Stimulated activated memory B cell treated with anti-CD40 and anti-IgM and Interleukin-4, amounts not matched to agents 10 μg/mL and 1 μg/mL and 100 μg/mL, for 72 hours (primary cell): ENCODE results near the gene UGT8.

Experiments
- ATAC-seq: fragments of 150-1000 bp; cut with Tn5 transposase; 2 replicates; pipeline ENCODE4 v1.10.0; 2021
- H3K27ac Mint-ChIP-seq: one replicate; pipeline ENCODE4 v1.8.0; 2022; ENCODE audit warnings: mild to moderate bottlenecking, mixed read lengths
- H3K27me3 Mint-ChIP-seq: one replicate; pipeline ENCODE4 v1.8.0; 2022; ENCODE audit warnings: mixed read lengths
- H3K36me3 Mint-ChIP-seq: one replicate; pipeline ENCODE4 v1.8.0; 2022; ENCODE audit warnings: mixed read lengths
- H3K4me1 Mint-ChIP-seq: one replicate; pipeline ENCODE4 v1.8.0; 2022; ENCODE audit warnings: mixed read lengths
- H3K4me3 Mint-ChIP-seq: one replicate; pipeline ENCODE4 v1.8.0; 2022; ENCODE audit warnings: mild to moderate bottlenecking, moderate library complexity, mixed read lengths
- H3K9me3 Mint-ChIP-seq: one replicate; pipeline ENCODE4 v1.8.0; 2022; ENCODE audit warnings: mixed read lengths

The UGT8 gene

DNA sequence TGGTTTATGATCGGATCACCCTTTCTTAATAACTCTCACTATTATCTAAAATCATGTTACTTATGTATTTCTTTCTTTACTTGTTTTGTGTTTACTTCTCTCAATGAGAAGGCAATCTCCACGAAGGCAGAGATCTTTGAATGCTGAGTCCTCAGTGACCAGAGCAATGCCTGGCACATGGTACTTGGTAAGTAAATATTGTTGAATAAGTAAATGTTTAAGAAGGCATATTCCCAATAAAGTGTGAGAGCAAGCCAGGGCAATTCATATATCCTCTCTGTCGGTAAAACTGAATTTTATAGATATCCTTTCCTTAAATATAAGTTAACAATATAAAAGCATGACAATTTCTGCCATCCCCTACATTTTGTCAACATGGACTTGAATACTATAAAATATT lies 94.4 kb downstream of the UGT8 start:
- Mint-ChIP-seq H3K4me1 (peaks cover 26% of the 10 kb centered on the region), H3K4me3 (no peak overlapping the region), H3K36me3 (peaks cover 7% of the 10 kb centered on the region), H3K9me3 (no peaks in the 10 kb centered on the region), H3K27me3 (no peaks in the 10 kb centered on the region), H3K27ac (peak overlapping the region; percentile 9)
- no peak for ATAC-seq

DNA sequence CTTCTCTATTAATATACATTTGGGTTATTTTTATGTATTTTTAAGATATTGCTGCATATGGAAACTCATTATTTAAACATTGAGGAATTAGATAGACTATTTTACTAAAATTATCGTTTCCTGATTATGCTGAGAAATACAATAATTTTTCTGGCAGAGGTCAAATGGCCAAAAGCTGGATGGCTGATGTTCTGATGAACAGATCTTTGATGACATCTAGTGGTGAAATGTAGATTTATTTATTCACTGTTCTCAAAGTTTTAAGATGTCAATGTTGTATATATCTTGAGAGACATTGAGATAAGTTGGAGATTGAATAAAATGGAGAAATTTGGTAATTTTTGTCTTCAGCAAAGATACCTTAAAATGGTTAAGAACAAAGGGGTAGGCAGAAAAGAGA lies 96.2 kb downstream of the UGT8 start:
- Mint-ChIP-seq H3K4me3 (no peak overlapping the region), H3K4me1 (peaks cover 19% of the 10 kb centered on the region), H3K9me3 (no peaks in the 10 kb centered on the region), H3K27ac (no peak overlapping the region), H3K27me3 (no peaks in the 10 kb centered on the region), H3K36me3 (no peaks in the 10 kb centered on the region)
- no peak for ATAC-seq

DNA sequence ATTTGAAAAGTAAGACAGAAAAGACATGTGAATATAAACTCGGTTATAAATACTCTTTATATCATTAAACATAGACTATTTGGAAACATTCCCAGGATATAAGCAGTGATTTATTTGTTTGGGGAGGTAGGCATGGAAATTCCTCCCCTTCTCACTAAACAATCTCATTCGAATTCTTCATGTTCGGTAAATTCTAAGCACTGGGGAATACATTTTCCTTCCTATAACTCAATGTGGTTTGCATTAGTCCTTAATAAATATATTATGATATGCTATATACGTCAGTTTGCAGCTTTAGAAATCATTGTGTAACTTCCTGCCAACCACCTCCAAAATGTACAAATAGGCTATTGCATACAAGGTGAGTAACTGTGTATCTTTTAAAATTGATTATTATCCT lies 99.6 kb downstream of the UGT8 start:
- Mint-ChIP-seq H3K27me3 (no peaks in the 10 kb centered on the region), H3K4me1 (no peaks in the 10 kb centered on the region), H3K27ac (no peak overlapping the region), H3K4me3 (no peak overlapping the region), H3K9me3 (no peaks in the 10 kb centered on the region), H3K36me3 (no peaks in the 10 kb centered on the region)
- ATAC-seq = no peak

DNA sequence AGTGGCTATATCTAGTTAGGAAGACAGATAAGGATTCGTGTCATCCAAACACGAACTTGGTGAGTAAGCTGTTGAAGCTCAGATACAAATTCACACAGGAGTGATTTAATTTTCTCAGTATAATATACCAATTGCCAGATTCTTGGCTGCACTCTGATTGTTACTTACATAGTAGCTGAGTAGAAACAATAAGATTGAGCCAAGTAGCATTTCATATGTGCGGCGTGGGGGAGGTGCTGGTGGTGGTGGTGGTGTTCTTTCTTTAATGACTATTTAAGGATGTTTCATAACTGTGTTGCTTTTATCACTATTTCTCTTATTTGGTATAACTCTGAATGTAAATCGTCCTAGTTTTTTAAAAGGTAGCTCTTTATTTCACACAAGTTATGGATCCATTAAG lies 102.9 kb downstream of the UGT8 start:
- ATAC-seq = no peak
- Mint-ChIP-seq H3K27ac (no peak overlapping the region), H3K36me3 (no peaks in the 10 kb centered on the region), H3K4me1 (no peaks in the 10 kb centered on the region), H3K9me3 (no peaks in the 10 kb centered on the region), H3K27me3 (no peaks in the 10 kb centered on the region), H3K4me3 (no peak overlapping the region)

DNA sequence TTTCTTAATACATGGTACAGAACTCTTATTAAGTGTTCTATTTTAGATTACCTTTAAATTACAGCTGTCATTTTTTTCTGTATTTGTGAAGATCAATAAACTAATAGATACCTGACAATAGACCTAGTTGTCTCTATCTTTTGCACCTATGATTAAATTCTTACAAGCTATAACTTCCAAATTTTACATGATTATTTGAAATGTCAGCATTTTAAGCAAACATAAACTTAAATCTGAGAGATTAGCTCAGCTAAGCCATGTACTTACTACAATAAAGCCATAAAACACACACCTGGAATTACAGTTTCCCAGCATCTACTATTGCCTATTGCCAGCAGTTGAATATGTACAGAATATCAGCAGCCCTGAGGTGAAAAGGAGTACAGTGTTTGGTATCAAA lies 118.8 kb downstream of the UGT8 start:
- Mint-ChIP-seq H3K27ac (no peak overlapping the region), H3K27me3 (no peaks in the 10 kb centered on the region), H3K9me3 (no peaks in the 10 kb centered on the region), H3K4me3 (no peak overlapping the region), H3K4me1 (no peaks in the 10 kb centered on the region), H3K36me3 (no peaks in the 10 kb centered on the region)
- no peak for ATAC-seq

DNA sequence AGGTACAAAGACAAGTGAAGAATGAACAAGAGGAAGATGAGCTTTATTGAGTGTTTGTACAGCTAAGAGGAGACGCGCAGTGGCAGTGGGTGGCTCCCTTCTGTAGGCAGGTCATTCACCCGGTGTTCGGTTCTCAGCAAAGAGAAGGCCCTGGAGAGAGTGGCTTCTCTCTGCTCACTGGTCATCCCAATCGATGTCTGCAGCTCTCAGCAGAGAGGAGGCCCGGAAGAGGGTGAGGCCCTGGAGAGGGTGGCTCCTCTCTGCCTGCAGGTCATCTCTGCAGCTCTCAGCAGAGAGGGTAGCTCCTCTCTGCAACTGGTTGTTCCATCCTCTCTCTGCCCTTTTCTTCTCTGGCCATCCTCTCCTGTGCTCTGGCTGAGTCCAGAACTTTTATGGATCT lies 126.5 kb downstream of the UGT8 start:
- peak; percentile 32 for ATAC-seq
- Mint-ChIP-seq H3K27me3 (no peaks in the 10 kb centered on the region), H3K9me3 (no peaks in the 10 kb centered on the region), H3K27ac (no peak overlapping the region), H3K4me3 (no peak overlapping the region), H3K4me1 (no peaks in the 10 kb centered on the region), H3K36me3 (no peaks in the 10 kb centered on the region)

DNA sequence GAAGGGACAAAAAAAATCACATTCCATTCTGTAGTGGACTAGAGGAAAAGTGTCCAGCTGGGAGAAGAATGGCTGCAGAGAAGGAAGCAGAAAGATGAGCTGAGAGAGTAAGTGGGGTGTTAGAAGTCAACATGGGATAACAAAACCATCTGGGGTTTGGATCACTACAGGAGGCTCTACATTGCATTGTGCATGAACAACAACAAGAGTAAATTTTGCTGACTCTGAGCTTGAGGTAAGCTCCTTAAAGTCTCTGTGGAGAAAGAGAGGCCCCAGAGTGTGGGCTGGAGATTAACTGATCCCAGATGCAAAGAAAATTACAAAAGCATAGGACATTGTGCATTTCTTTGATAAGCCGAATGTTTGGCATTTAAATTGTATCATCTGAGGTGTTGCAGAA lies 128.9 kb downstream of the UGT8 start:
- H3K27me3 Mint-ChIP-seq = no peaks in the 10 kb centered on the region
- no peaks in the 10 kb centered on the region for H3K4me1 Mint-ChIP-seq
- H3K36me3 Mint-ChIP-seq = no peaks in the 10 kb centered on the region
- H3K9me3 Mint-ChIP-seq = no peaks in the 10 kb centered on the region
- H3K27ac Mint-ChIP-seq = no peak overlapping the region
- no peak for ATAC-seq
- H3K4me3 Mint-ChIP-seq = no peak overlapping the region
